GM19467 (cell line): ENCODE data around the gene ESCO1.
"Not testable (repeated sequence)": the region's sequence is repeated elsewhere in the genome, so short reads cannot be mapped to it uniquely, and the experiment has no call there.

Experiments
- ATAC-seq: cut with Tn5 transposase; IDR thresholded peaks from one replicate; pipeline ENCODE4 v1.9.1; 2021; ENCODE audit warnings: mild to moderate bottlenecking, moderate library complexity; ENCODE audit not compliant: unreplicated experiment

The ESCO1 gene

GRCh38 chr18:21600526-21601410 lies at the start of gene ESCO1:
Gene ESCO1, minus strand, starts transcription at chr18:21600704. Its CDS starts 25,861 bp downstream, at chr18:21574843.
- peak; percentile 89 for ATAC-seq

GRCh38 chr18:21640375-21640774 lies 39.9 kb upstream of the ESCO1 start:
- ATAC-seq = not testable (repeated sequence)

- ATAC-seq = no peak
Observed at GRCh38 chr18:21638822-21639221, 38.3 kb upstream of the ESCO1 start.

- no peak for ATAC-seq
Observed at GRCh38 chr18:21636769-21637168, 36.3 kb upstream of the ESCO1 start.

GRCh38 chr18:21634588-21635199 lies 34.2 kb upstream of the ESCO1 start:
- no peak for ATAC-seq

GRCh38 chr18:21632393-21632792 lies 31.9 kb upstream of the ESCO1 start:
- ATAC-seq = no peak

- ATAC-seq = peak; percentile 92
Observed at GRCh38 chr18:21629089-21629832, 28.8 kb upstream of the ESCO1 start.

- not testable (repeated sequence) for ATAC-seq
Observed at GRCh38 chr18:21621640-21622039, 21.1 kb upstream of the ESCO1 start.

GRCh38 chr18:21612125-21613039 lies 11.9 kb upstream of the ESCO1 start, which contains the start of gene SNRPD1:
Gene SNRPD1, plus strand, starts transcription at chr18:21612314. Its CDS starts 116 bp downstream, at chr18:21612430.
- peak; percentile 97 for ATAC-seq

GRCh38 chr18:21611401-21612124 lies 11.1 kb upstream of the ESCO1 start:
- ATAC-seq = not testable (repeated sequence)

- no peak for ATAC-seq
Observed at GRCh38 chr18:21605213-21605612, 4.7 kb upstream of the ESCO1 start.

- ATAC-seq = no peak
Observed at GRCh38 chr18:21604671-21605070, 4.2 kb upstream of the ESCO1 start.

- ATAC-seq = no peak
Observed at GRCh38 chr18:21602299-21602587, 1.7 kb upstream of the ESCO1 start.

- ATAC-seq = peak; percentile 32
Observed at GRCh38 chr18:21599585-21600525, 649 bp downstream of the ESCO1 start.

GRCh38 chr18:21598726-21599584 lies 1.5 kb downstream of the ESCO1 start:
- ATAC-seq = no peak

- ATAC-seq = no peak
Observed at GRCh38 chr18:21597620-21598019, 2.9 kb downstream of the ESCO1 start.

GRCh38 chr18:21593540-21594257 lies 6.8 kb downstream of the ESCO1 start:
- ATAC-seq = no peak
